Activated CD4-positive, alpha-beta T cell treated with anti-CD3 and anti-CD28 coated beads, Interleukin-2, Interleukin-6, amounts not matched to agents 100 ng/mL and 50 ng/mL, durations not matched to agents 16 hours and 8 hours (primary cell): ENCODE data around the gene RGS11.

ENCODE experiments used
- DNase-seq: peaks from one replicate; pipeline ENCODE4 v3.0.0-alpha.2; 2020

RGS11 gene

GRCh38 chr16:275786-276232, at the start of gene RGS11:
Gene RGS11 (minus strand): TSS chr16:275944. CDS start chr16:275911, 33 bp downstream.
- DNase-seq: no peak

GRCh38 chr16:324451-325334, 48.9 kb upstream of the RGS11 start:
- DNase-seq: peak; percentile 55

DNA sequence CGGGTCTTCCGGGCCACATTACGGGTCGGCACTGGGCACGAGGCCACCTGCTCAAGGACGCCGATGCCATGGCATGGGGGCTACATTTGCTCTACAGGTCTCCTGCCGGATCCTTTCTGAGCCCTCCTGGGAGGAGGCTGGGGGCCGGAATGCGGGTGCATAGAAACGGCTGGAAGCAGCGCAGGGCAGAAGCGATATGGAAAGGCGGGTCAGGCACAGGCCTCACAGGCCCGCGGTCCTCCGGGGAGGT, 48.4 kb upstream of the RGS11 start:
- no peak for DNase-seq

GRCh38 chr16:322476-323143, 46.9 kb upstream of the RGS11 start:
- no peak for DNase-seq

DNA sequence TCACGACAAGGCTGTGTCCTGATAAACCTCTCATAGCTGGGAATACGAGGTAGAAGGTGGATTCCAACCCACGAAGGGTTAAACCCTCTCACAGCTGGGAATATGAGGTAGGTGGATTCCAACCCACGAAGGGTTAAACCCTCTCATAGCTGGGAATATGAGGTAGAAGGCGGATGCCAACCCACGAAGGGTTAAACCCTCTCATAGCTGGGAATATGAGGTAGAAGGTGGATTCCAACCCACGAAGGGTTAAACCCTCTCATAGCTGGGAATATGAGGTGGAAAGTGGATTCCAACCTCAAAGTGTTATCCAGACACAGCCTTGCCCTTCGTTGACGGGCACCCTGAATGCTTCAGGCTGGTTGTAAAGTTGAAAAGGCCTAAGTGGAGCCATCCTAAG, 45.8 kb upstream of the RGS11 start:
- DNase-seq: no peak

DNA sequence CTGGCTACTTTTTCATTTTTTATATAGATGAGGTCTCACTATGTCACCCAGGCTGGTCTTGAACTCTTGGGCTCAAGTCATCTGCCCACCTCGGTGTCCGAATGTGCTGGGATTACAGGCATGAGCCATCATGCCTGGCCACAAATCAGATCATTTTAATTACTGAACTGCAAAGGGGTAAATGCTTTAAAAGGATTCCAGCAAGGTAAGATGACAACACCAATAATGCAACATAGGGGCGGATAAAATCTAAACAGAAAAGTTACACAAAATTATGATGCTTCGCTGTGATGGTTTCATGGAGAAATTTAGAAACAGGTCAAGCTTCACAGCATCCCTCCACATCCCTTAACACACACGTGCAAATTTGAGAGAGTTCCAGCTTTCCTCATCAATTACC, 44.5 kb upstream of the RGS11 start:
- no peak for DNase-seq

DNA sequence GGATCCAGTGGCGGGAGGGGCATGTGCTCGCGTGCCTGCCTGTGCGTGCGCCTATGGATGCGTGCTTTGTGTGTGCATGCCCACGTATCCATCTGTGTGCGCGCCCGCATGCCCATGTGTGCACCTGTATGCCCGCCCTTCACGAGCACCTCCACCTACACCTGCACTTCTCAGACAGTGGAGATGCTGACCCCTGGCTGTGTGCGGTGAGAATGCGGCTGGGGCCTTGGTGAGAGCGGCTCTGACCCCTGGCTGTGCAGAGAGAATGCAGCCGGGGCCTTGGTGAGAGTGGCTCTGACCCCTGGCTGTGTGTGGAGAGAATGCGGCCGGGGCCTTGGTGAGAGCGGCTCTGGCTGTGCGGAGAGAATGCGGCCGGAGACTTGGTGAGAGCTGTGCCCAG, 42.9 kb upstream of the RGS11 start:
- no peak for DNase-seq

GRCh38 chr16:317583-317982, 41.8 kb upstream of the RGS11 start:
- DNase-seq: no peak

- no peak for DNase-seq
Observed at GRCh38 chr16:316741-317464, 41.2 kb upstream of the RGS11 start.

GRCh38 chr16:314795-315299, 39.1 kb upstream of the RGS11 start:
- DNase-seq: no peak

DNA sequence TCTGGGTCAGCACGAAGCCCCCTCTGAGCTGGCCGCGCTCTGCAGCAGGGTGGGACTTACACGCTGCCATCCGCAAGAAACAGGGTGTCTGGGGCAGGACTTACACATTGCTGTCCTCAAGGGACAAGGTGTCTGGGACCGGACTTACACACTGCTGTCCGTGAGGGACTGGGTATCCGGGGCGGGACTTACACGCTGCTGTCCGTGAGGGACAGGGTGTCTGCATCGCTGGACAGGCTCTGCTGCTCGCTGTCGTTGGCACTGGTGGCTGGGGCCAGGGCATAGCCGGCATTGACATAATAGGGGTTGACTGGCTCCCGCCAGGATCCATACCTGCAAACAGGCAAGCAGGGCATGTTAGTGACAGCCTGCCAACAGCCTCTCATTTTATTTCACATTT, 38.6 kb upstream of the RGS11 start:
- DNase-seq: no peak

GRCh38 chr16:311725-312124, 36.0 kb upstream of the RGS11 start:
- DNase-seq: no peak

DNA sequence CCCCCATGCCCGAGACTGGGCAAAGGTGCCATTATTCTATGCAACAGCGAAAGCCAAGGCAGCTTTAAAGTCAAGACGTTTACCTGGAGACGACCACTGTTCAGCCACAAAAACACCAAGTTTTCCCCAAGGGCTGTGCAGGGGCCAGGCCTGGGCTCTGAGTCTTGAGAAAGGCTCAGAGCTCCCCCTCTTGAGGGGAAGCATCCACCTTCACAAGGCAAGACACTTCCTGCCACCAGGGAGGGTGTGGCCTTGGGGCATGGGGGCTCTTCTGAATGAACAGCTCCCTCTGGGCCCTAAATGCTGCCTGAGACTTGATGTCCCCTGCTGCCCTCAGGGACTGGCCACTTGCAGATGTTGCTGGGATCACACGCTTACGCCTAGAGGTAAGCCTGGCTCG, 33.7 kb upstream of the RGS11 start:
- DNase-seq: no peak

GRCh38 chr16:307691-308312, 32.1 kb upstream of the RGS11 start:
- DNase-seq: no peak

GRCh38 chr16:306911-307370, 31.2 kb upstream of the RGS11 start:
- DNase-seq: no peak

DNA sequence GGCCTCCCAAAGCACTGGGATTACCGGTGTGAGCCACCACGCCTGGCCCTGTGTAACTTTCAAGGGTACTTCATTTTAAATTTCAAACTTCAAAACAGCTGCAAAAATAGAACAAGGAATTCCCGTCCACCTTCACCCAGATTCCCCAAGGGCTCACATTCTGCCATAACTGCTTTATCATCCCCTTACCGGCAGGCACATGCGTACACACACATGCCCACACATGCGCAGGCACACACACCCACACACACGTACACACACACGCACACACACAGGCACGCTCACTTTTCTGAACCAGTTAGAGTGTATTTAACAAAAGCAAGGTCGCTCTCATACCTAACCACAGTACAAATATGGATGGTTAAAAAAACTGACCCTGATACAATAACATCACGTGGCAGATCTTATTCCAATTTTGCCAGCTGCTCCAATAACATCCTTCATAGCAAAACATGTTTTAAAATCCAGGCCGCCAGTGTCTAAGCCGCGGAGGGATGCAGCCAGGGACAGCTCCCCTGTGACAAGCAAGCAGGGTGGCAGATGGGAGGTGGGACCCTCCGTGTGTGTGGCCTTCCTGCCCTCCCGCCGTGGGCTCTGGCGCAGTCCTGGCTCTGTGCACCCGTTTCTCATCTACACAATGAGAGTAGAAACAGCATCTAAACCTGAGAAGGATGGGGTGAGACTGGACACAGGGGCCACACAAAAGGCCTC, 30.3 kb upstream of the RGS11 start:
- DNase-seq: no peak

DNA sequence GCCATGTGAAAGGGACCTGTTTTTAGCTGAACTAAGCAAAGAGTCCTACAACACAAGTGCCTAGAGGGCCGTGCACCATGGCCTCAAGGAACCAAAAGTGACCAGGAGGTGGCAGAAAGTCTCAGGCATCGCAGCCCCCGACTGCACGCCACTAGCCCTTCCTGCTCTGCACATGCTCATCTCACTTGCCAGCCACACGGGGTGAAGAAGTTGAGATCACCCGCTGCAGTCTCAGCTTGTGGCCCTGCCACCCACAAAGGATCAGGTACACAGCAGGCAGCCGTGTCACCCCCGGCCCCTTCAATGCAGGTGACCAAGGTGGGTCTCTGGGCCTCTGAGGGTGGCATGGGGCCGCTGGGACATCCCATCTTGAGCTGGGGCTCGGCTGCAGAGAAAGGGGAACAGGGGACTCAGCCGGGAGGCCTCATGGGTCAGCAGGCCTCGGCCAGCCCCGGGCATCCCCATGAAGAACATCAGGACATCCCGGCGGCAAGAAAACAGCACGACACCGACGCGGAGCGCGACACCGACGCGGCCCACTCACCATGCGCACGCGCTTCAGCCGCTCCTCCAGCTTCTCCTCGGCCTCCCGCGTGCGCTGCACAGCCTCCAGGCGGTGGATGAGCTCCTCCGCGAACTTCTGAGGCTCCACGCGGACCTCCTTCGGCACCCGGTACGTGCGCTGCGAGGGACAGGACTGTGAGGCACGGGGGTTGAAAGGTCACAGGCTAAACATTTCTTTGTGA, 28.2 kb upstream of the RGS11 start:
- DNase-seq: no peak

GRCh38 chr16:301950-302349, 26.2 kb upstream of the RGS11 start:
- no peak for DNase-seq

DNA sequence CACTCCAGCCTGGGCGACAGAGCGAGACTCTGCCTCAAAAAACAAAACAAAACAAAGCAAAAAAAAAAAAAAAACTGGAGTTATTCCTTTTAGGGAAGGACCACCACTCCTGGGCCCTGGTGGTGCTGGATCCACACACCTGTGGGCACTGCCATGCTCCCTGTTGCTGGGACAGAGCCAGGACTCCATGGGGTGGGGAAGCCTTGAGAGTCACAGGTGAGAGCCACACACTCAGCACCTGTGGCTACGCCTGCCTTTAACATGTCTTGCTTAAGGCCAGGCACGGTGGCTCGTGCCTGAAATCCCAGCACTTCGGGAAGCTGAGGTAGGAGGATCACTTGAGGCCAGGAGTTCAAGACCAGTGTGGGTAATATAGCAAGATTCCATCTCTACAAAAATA, 25.5 kb upstream of the RGS11 start:
- DNase-seq: no peak

DNA sequence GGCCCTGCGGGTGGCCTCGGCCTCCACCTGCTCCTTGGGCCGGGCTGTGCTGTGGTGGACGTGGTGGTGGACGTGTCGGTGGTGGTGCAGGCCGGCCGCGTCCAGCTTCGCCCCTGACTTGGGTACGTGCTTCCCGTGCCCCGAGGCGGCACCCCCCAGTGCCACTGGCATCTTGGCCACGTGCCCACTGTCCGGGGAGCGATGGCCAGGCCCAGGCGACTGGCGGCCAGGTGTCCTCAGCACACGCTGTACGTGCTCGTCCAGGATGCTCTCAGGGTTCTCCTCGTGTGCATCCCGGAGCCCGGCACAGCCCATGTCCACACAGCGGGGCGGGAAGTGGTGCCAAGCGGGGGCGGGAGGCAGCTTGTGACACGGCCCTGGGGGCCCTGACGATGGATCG, 22.1 kb upstream of the RGS11 start:
- DNase-seq: no peak

GRCh38 chr16:296806-297510, 21.2 kb upstream of the RGS11 start:
- no peak for DNase-seq
